OCI-M2 (cell line): ENCODE results near the gene SACM1L.
"Not testable (repeated sequence)": the region's sequence is repeated elsewhere in the genome, so short reads cannot be mapped to it uniquely, and the experiment has no call there.

Source experiments
- DNase-seq: peaks from one replicate; lab custom pipeline; 2025; ENCODE audit not compliant: unreplicated experiment; lab: John Stamatoyannopoulos, UW

Gene SACM1L

DNA sequence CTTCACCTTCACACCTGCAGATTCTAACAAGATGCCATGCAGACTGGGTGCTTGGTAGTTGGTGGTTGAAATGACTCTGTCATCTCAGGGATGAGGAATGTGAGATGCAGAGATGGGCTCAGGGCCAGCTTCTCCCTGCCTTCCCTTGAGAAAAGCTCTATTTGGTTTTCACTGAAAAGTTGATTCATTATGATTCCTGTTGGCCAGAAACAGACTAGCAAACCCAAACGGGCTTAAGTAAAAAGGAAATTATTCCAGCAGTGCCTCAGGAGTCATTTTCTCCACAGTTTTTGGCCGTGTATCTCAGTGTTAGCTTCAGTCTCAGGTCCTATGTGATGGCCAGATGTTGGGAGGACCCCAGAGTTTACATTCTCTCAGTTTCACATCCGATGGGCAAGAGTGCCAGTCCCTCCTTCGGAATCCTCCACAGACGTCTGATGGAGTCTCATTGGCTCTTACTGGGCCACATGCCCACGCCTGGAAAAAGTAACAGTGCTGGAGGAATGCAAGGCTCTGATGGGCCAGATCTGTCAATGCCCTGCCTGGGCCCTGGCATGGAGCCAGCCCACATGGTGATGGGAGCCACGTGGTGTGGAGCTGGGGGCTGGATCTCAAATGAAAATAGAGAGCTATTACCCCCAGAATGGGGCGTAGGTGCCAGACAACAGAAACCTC, 22.3 kb upstream of the SACM1L start:
- DNase-seq = no peak

GRCh38 chr3:45667569-45667934, 21.6 kb upstream of the SACM1L start:
- no peak for DNase-seq

GRCh38 chr3:45670436-45670835, 18.8 kb upstream of the SACM1L start:
- no peak for DNase-seq

DNA sequence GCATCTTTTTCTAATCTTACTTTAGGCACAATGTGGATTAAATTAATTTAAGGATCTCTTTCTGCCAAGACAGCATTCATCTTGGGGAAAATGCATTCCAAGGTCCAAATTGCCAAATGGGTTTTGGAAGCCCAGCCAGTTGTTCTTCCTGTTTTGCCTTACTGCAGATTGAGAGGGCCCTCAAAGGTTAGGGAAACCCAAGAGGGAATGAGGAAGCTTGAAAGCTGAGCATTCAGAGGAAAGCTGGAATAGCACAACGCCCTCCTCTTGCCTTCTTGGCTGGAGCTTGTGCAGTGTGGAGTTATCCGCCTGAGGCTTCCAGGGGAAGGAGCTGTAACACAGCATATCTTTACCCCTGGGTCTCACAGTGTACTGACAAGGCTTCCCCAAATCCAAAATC, 18.2 kb upstream of the SACM1L start:
- no peak for DNase-seq

DNA sequence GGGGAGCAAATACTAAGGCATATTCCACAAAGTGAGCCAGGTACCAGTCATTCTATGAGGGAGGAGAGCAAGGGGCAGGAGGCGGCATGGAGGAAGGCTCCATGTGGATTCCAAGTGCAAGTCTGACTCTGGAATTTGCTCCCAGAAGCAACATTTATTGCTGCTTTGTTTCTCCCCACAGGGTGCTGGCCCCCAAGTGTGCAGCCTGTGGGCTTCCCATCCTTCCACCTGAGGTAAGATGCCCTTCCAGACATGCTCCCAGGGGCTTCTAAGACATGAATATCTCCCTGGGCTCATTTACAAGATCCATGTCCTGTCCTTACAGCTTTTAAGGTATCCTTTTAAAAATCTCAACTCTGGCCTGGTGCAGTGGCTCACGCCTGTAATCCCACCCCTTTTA, 15.9 kb upstream of the SACM1L start:
- no peak for DNase-seq

DNA sequence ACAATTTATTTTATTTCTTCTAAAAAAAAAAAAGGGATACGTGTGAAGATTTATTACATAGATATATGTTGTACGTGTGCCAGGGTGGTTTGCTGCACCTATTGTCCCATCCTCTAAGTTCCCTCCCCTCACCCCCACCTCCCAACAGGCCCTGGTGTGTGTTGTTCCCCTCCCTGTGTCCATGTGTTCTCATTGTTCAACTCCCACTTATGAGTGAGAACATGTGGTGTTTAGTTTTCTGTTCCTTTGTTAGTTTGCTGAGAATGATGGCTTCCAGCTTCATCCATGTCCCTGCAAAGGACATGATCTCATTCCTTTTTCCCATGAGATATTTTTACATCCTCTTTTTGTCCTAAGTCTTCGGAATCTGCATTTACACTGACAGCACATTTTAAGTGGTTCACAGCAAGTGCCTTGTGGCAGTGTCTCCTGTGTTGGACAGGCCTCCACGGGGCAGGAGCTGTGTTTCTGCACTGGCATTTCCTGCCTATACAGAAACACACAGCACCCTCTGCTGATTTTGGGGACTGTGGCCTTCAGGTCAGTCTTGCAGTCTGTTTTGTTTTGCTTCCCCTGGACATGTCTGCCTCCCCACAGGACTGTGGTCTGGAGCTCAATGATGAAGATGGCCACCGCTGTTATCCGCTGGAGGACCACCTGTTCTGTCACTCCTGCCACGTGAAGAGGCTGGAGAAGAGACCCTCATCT, 12.7 kb upstream of the SACM1L start:
- DNase-seq = no peak

DNA sequence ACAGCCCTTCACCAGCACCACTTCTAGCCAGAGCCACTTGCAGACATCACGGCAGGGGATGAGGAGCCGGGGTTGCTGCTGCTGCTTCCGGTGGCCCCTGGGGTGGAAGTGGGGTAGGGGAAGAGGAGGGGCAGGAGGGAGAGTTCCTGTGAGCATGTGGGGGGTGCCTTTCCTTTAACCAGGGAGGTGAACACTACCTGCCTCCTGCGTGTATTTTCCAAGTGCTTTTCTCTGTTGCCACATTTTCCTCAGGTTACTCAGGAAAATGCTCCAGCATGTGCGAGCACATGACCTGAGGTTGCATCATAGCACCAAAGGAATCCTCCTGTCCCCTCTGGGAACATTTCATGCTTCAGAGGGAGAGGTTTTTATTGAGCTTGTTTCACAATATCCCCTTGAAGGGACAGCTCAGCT, 12.2 kb upstream of the SACM1L start:
- DNase-seq = no peak

DNA sequence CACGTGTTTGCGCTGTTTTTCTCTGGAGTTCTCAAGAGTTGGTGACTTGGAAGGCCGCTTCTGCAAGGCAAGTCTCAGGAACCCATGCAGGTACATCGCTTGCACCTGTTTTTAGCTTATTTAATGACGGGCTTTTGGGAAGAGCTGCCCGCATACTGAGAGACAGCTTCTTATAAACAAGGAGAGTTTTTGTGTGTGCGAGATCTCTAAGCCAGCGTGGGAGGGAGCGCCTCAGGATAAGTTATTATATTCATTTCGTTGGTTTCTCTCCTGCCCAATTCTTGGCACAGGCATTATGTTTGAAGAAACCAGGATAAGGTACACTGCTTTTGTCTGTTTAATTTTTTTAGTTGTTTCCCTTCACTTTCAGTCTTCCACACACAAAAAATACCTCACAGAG, 11.4 kb upstream of the SACM1L start:
- DNase-seq = no peak

- DNase-seq = no peak
Measured at GRCh38 chr3:45679805-45680204, 9.4 kb upstream of the SACM1L start.

DNA sequence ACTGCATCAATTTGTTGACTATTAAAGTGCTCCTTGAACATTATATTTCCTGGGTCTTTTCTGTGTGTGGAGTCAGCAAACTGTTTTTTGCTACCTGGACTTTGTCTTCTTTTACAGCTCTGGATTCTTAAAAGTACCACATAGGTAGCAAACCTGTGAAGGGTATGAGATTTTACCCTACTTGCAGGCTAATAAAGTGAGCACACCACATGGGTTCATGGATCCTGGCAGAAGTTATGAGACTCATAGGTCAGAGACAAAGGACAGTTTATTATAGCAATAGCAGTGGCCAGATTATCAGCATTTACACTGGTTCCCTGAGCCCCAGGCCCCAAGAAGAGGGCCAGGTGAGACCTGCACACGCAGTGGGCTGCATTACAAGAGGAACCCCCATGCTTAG, 8.0 kb upstream of the SACM1L start:
- DNase-seq = no peak

DNA sequence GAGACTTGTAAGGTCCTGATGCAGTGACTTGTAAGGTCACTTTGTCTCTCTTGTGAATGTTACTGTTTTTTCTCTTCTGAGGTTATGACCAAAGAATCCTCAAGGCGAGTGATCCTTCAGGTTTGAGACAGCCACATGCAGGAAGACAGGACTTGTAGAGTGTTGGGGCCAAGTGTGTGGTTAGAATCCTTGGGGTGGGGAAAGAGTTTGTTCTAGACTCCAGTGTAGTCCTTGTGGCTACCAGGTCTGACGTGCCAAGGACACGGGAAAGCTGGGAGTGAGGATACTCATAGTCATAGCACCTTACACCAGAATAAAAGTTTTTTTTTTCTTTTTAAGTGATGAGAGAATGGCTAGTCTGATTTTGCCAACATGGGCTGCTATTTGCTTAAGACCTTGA, 7.3 kb upstream of the SACM1L start:
- no peak for DNase-seq

- no peak for DNase-seq
Measured at GRCh38 chr3:45682311-45682710, 6.9 kb upstream of the SACM1L start.

- DNase-seq = no peak
Measured at GRCh38 chr3:45682786-45683185, 6.4 kb upstream of the SACM1L start.

- DNase-seq = no peak
Measured at GRCh38 chr3:45683417-45684326, 5.5 kb upstream of the SACM1L start.

DNA sequence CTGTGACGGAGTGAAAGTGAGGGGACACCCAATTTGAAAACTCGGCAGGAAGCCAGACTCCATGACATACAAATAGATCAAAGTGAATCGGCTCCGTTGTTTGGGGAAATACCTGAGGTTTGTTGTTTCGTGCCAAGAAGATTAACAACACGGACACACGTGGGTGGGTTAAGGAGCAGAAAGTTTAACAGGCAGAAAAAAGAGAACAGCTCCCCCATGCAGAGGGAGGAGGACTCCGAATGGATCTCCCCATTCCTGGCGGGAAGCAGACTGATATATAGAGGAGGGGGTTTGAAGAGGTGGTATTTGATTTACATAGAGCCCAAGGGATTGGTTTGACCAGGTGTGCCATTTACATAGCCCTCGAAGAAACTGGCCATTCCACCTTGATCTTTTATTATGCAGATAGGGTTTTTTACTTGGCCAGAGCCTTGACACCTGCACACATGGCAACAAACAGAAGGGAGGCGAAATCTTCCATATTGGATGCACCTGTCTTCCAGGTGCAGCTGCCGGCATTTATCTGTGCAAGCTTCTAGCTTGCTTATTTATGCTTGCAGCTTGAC, 4.8 kb upstream of the SACM1L start:
- no peak for DNase-seq

DNA sequence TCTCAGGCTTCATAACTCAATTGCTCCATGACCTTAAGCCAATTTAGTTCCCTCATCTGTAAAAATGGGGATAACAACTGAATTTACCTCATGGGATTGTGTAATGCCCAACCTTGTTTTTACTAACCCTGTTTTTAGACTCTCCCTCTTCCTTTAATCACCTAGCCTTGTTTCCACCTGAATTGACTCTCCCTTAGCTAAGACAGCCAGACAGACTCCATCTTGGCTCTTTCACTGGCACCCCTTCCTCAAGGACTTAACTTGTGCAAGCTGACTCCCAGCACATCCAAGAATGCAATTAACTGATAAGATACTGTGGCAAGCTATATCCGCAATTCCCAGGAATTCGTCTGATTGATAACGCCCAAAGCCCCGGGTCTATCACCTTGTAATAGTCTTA, 3.5 kb upstream of the SACM1L start:
- not testable (repeated sequence) for DNase-seq

- no peak for DNase-seq
Measured at GRCh38 chr3:45686850-45687249, 2.3 kb upstream of the SACM1L start.

GRCh38 chr3:45687828-45688193, 1.4 kb upstream of the SACM1L start:
- no peak for DNase-seq

DNA sequence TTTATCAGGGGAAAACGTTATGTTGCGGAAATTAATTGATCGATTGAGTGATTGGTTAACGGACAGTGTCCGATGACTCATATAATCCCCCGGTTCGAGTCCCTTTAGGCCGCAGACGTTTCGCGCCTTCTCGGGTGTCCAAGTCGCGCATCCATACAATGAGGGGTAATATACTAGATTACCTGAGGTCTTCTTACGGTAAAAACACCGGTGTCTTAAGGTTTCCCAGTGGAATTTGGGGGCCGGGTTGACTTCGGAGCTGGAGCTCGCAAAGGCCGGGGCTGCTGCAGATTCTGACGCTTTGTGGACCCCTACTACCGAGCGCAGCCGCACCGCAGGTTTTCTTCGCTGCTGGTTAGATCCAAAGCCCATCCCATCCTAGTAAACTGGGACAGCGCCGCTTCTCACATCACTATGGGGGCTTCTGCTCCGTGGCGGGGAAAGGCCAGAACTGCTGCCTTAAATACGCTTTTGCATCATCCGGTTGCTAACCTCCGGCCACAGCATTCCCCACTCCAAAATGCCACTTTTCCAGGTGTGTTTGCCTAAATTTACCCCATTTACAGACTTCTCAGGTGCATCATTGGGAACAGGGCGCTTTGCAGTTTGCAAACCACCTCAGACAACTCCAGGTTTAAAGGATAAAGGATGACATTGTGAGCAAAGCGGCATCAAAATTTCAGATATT, 858 bp upstream of the SACM1L start:
- DNase-seq = peak; percentile 28

DNA sequence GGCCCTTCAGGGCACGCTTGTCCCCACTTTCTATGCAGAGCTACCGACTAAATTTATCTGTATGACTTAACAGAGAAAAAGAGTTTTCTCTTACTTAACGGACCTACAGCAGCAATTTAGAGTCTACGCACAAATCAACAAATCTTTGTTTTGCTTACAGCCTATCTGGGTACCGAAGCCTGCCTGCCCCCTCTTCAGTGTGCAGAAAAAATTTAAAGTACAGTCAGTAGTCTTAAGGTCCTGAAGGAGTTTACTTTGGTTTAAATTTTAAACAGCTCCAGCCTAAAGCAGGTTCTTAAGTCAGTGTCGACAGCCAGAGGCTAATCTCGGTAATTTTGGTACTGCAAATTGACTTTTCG, 570 bp downstream of the SACM1L start:
- DNase-seq = no peak

DNA sequence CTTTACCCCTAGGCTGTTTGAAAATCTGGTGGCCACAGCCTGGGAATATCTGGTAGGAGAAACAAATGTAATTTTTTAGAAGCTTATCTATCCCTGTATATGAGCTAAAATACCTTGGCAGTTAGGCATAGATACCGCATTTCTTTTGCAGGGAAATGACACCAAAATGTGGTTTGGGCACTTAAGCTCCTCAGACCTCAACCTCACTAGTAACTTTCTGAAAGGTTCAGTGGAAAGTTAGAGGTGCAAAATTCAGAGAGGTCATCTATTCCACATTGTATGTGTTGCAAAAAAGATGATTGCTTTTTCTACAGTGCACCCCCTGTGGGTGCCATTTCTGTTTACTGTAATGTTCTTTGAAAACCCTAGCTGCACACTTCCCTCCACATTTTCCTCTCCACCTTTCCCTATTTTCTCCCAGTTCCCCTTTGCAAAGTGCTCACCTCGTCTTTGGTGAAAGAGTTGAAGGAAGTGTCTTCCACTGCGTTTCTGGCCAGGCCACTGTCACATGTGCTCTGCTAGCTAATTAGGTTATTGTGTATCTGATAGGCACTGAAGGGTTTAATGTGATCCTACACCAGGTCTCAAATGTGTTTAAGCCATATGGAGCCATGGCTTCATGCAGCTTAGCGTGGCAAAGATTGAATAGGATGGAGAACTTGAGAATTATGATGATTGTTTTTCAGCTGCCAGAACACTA, 1.3 kb downstream of the SACM1L start:
- no peak for DNase-seq
